ENCODE results near the gene KCNJ14.

DNA sequence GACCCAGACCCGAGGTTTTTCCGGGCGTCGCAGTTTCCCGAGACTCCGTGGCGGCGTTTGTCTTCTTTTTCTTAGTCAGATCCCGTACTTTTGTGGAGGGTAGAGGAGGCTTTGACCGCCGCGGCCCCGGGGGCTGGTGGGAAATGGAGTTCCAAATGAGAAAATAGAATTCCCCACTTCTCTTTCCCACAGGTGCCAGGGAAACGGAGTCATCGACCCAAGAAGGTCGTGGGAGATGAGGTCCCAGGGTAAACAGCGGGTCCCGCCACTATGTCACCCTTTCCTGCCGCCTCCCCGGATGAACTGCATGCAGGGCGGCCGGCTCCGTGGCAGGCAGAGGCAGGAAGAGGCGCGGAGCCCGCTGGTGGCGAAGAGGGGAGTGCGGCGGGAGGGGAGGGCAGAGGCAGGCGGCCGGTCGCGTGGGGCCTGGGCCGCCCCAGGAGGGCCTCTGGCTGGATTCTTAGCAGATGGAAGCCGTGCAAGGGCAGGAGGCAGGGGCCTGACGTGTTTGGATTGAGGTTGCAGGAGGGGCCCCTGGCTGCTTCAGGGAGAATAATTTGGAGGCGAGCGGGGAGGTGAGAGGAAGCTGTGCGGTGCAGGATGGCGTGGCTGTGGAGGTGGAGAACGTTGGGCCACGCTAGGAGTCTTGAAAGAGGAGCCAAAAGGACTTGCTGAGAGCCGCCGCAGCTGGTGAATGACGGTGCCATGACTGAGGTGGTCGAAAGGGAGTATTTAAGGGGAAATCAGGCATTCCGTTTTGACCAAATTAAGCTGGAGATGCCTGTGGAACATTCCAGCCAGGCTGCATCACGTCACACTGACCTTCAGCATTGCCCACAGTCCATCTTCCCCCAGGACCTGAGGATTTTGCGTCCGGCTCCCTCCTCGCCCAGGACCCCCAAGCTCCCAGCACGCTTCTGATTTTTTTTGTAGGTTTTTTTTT is 25.5 kb downstream of the KCNJ14 start:
- TF ChIP-seq TEAD4 (IDR thresholded peaks at IDR 0.05) (no peak), TCF12 (IDR thresholded peaks at IDR 0.05; ENCODE audit: low read depth) (no peak), EGR1 (IDR thresholded peaks at IDR 0.05) (no peak)
- TF ChIP-seq, protein P1, sequence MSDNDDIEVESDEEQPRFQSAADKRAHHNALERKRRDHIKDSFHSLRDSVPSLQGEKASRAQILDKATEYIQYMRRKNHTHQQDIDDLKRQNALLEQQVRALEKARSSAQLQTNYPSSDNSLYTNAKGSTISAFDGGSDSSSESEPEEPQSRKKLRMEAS (IDR thresholded peaks at IDR 0.05), result no peak
- TF ChIP-seq, protein P2, sequence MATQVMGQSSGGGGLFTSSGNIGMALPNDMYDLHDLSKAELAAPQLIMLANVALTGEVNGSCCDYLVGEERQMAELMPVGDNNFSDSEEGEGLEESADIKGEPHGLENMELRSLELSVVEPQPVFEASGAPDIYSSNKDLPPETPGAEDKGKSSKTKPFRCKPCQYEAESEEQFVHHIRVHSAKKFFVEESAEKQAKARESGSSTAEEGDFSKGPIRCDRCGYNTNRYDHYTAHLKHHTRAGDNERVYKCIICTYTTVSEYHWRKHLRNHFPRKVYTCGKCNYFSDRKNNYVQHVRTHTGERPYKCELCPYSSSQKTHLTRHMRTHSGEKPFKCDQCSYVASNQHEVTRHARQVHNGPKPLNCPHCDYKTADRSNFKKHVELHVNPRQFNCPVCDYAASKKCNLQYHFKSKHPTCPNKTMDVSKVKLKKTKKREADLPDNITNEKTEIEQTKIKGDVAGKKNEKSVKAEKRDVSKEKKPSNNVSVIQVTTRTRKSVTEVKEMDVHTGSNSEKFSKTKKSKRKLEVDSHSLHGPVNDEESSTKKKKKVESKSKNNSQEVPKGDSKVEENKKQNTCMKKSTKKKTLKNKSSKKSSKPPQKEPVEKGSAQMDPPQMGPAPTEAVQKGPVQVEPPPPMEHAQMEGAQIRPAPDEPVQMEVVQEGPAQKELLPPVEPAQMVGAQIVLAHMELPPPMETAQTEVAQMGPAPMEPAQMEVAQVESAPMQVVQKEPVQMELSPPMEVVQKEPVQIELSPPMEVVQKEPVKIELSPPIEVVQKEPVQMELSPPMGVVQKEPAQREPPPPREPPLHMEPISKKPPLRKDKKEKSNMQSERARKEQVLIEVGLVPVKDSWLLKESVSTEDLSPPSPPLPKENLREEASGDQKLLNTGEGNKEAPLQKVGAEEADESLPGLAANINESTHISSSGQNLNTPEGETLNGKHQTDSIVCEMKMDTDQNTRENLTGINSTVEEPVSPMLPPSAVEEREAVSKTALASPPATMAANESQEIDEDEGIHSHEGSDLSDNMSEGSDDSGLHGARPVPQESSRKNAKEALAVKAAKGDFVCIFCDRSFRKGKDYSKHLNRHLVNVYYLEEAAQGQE (IDR thresholded peaks at IDR 0.05; ENCODE audit: low read depth), result no peak
